Glutamatergic neuron (in vitro differentiated cells): ENCODE results near the gene WDR18. TPM values are rescaled to one million over a fixed set of nuclear protein-coding genes. Genes with fewer than 3 reads are reported as not detected.
A peak's percentile ranks its signal among the peaks of the same experiment; 100 is the strongest.

Source experiments
- DNase-seq: peaks from one replicate; pipeline ENCODE4 v3.0.0; 2022
- H3K27ac Mint-ChIP-seq: one replicate; pipeline ENCODE4 v1.8.0; 2020; ENCODE audit warnings: mild to moderate bottlenecking, mixed read lengths, inconsistent platforms; ENCODE audit not compliant: unreplicated experiment
- H3K27me3 Mint-ChIP-seq: one replicate; pipeline ENCODE4 v1.8.0; 2020; ENCODE audit warnings: mild to moderate bottlenecking, moderate library complexity, mixed read lengths, inconsistent platforms; ENCODE audit not compliant: unreplicated experiment
- H3K36me3 Mint-ChIP-seq: one replicate; pipeline ENCODE4 v1.8.0; 2020; ENCODE audit warnings: mild to moderate bottlenecking, mixed read lengths, inconsistent platforms; ENCODE audit not compliant: unreplicated experiment
- H3K4me1 Mint-ChIP-seq: one replicate; pipeline ENCODE4 v1.8.0; 2020; ENCODE audit warnings: mild to moderate bottlenecking, low read depth, mixed read lengths, inconsistent platforms; ENCODE audit not compliant: unreplicated experiment
- H3K4me3 Mint-ChIP-seq: one replicate; pipeline ENCODE4 v1.8.0; 2020; ENCODE audit warnings: mild to moderate bottlenecking, mixed read lengths, inconsistent platforms; ENCODE audit not compliant: unreplicated experiment
- H3K9me3 Mint-ChIP-seq: one replicate; pipeline ENCODE4 v1.8.0; 2020; ENCODE audit warnings: mild to moderate bottlenecking, moderate library complexity, mixed read lengths, inconsistent platforms; ENCODE audit not compliant: unreplicated experiment
- CTCF ChIP-seq: fragments of 200-600 bp; sonication (generic); IDR thresholded peaks from one replicate; pipeline ENCODE4 v1.5.0; 2021; ENCODE audit not compliant: partially characterized antibody, unreplicated experiment
- total RNA-seq: library from RNA; stranded (reverse); fragmentation: NEBNext Ultra II Directional; extraction: Animal tissue kit (Norgen Biotek cat#: 25700); gene quantifications from one replicate; pipeline ENCODE4 v1.2.1, GENCODE V29; 2021; ENCODE audit not compliant: unreplicated experiment

The WDR18 gene
- total RNA-seq, 1 donor from 2014 or later: 52.1 TPM

- H3K27me3 Mint-ChIP-seq: peaks cover 10% of the 10 kb centered on the region
- DNase-seq: peak; percentile 13
- H3K4me3 Mint-ChIP-seq: no peak overlapping the region
- H3K36me3 Mint-ChIP-seq: no peaks in the 10 kb centered on the region
- no peak for TF ChIP-seq CTCF
- no peak overlapping the region for H3K27ac Mint-ChIP-seq
- no peaks in the 10 kb centered on the region for H3K4me1 Mint-ChIP-seq
- H3K9me3 Mint-ChIP-seq: peaks cover 6% of the 10 kb centered on the region
Measured at GRCh38 chr19:1007399-1008251, 23.5 kb downstream of the WDR18 start.

- H3K9me3 Mint-ChIP-seq: peaks cover 4% of the 10 kb centered on the region
- no peak for TF ChIP-seq CTCF
- H3K4me3 Mint-ChIP-seq: no peak overlapping the region
- peak; percentile 13 for DNase-seq
- no peaks in the 10 kb centered on the region for H3K4me1 Mint-ChIP-seq
- H3K36me3 Mint-ChIP-seq: no peaks in the 10 kb centered on the region
- H3K27me3 Mint-ChIP-seq: peaks cover 9% of the 10 kb centered on the region
- H3K27ac Mint-ChIP-seq: no peak overlapping the region
Measured at GRCh38 chr19:1008268-1009040, 24.3 kb downstream of the WDR18 start.

- Mint-ChIP-seq H3K9me3 (peaks cover 3% of the 10 kb centered on the region), H3K27ac (no peak overlapping the region), H3K4me1 (no peaks in the 10 kb centered on the region), H3K36me3 (no peaks in the 10 kb centered on the region), H3K4me3 (no peak overlapping the region), H3K27me3 (peaks cover 5% of the 10 kb centered on the region)
- peak; percentile 21 for DNase-seq
- no peak for TF ChIP-seq CTCF
Measured at GRCh38 chr19:1009041-1009980, 25.2 kb downstream of the WDR18 start.

- DNase-seq: peak; percentile 32
- TF ChIP-seq CTCF: no peak
- Mint-ChIP-seq H3K9me3 (peaks cover 3% of the 10 kb centered on the region), H3K4me3 (no peak overlapping the region), H3K36me3 (no peaks in the 10 kb centered on the region), H3K27me3 (peaks cover 4% of the 10 kb centered on the region), H3K27ac (no peak overlapping the region), H3K4me1 (no peaks in the 10 kb centered on the region)
Measured at GRCh38 chr19:1009981-1010538, 25.9 kb downstream of the WDR18 start.
